ENCODE measurements around the gene ZNF497. TPM values are rescaled to one million over a fixed set of nuclear protein-coding genes. Genes with fewer than 3 reads are reported as not detected.
A peak's percentile ranks its signal among the peaks of the same experiment; 100 is the strongest.

Gene ZNF497
- total RNA-seq, 6 donors from 2014 or later, result 1.5 to 15.7 (median 4.0) TPM

GRCh38 chr19:58366585-58367430 lies 4.3 kb upstream of the ZNF497 start:
- no peak overlapping the region for H3K4me3 ChIP-seq
- WGBS, 2 donors, result 92% methylated on average over 17 to 31 of the region's 32 CpGs
- no peaks in the 10 kb centered on the region for H3K27me3 ChIP-seq
- H3K4me1 ChIP-seq, result peaks cover under 1 to 1% (median under 1%) of the 10 kb centered on the region in 4 donors
- DNase-seq, result no peak
- no peak for ATAC-seq (ENCODE audit: low FRiP score in 2 of 2)
- TF ChIP-seq POLR2AphosphoS5 (IDR thresholded peaks at IDR 0.05) (no peak), POLR2A (IDR thresholded peaks at IDR 0.05) (no peak), EP300 (IDR thresholded peaks at IDR 0.05) (no peak)
- TF ChIP-seq, protein P1, sequence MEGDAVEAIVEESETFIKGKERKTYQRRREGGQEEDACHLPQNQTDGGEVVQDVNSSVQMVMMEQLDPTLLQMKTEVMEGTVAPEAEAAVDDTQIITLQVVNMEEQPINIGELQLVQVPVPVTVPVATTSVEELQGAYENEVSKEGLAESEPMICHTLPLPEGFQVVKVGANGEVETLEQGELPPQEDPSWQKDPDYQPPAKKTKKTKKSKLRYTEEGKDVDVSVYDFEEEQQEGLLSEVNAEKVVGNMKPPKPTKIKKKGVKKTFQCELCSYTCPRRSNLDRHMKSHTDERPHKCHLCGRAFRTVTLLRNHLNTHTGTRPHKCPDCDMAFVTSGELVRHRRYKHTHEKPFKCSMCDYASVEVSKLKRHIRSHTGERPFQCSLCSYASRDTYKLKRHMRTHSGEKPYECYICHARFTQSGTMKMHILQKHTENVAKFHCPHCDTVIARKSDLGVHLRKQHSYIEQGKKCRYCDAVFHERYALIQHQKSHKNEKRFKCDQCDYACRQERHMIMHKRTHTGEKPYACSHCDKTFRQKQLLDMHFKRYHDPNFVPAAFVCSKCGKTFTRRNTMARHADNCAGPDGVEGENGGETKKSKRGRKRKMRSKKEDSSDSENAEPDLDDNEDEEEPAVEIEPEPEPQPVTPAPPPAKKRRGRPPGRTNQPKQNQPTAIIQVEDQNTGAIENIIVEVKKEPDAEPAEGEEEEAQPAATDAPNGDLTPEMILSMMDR (IDR thresholded peaks at IDR 0.05), result no peak
- H3K27ac ChIP-seq, result no peak overlapping the region
- H3K9me3 ChIP-seq, result no peaks in the 10 kb centered on the region
- H3K36me3 ChIP-seq, result no peaks in the 10 kb centered on the region

GRCh38 chr19:58364146-58364545 lies 1.6 kb upstream of the ZNF497 start:
- H3K36me3 ChIP-seq, result no peaks in the 10 kb centered on the region
- ATAC-seq (ENCODE audit: low FRiP score in 2 of 2) (no peak), DNase-seq (no peak)
- TF ChIP-seq EP300 (IDR thresholded peaks at IDR 0.05), result no peak
- TF ChIP-seq, protein P1 (IDR thresholded peaks at IDR 0.05), result no peak
- no peak for TF ChIP-seq POLR2AphosphoS5 (IDR thresholded peaks at IDR 0.05)
- no peak for TF ChIP-seq POLR2A (IDR thresholded peaks at IDR 0.05)
- H3K27me3 ChIP-seq, result no peaks in the 10 kb centered on the region
- H3K27ac ChIP-seq, result no peak overlapping the region
- H3K4me3 ChIP-seq, result no peak overlapping the region
- no peaks in the 10 kb centered on the region for H3K9me3 ChIP-seq
- 71 to 75% methylated on average over 5 of the region's 5 CpGs for WGBS, 2 donors
- peaks cover 5 to 8% (median 7%) of the 10 kb centered on the region in 4 donors for H3K4me1 ChIP-seq

DNA sequence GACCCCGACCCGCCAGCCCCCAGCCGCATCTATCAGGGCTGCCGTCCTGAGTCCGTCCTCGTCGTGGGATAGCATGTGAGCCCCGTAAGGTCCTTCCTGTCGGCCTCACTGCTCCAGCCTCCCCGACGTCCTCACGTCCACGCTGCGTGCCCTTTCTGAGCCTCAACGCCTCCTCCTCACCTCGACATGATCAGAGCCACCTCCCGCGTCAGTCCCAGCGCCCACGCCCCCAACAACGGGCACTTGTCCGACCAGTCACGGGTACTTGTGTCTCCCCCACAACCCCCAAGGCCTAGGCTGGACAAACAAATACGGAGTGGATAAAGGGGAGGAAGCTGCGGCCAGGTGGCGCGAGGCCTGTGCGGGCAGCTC lies 665 bp downstream of the ZNF497 start:
- peaks cover 0 to 4% (median 0%) of the 10 kb centered on the region in 4 donors for H3K27me3 ChIP-seq
- peak overlapping the region; percentile 91 to 95 (median 92) for H3K27ac ChIP-seq
- TF ChIP-seq EP300 (IDR thresholded peaks at IDR 0.05) (no peak), POLR2A (IDR thresholded peaks at IDR 0.05) (no peak), POLR2AphosphoS5 (IDR thresholded peaks at IDR 0.05) (no peak)
- TF ChIP-seq, protein P1 (IDR thresholded peaks at IDR 0.05), result peak in 1 of 6 experiments; percentile 5
- peak; percentile 31 to 89 for DNase-seq
- no peaks in the 10 kb centered on the region for H3K36me3 ChIP-seq
- peak overlapping the region; percentile 48 to 91 (median 70) for H3K4me3 ChIP-seq
- 3 to 4% methylated on average over 19 to 28 of the region's 28 CpGs for WGBS, 2 donors
- H3K4me1 ChIP-seq, result peaks cover 5 to 14% (median 11%) of the 10 kb centered on the region in 4 donors
- H3K9me3 ChIP-seq, result no peaks in the 10 kb centered on the region
- ATAC-seq (ENCODE audit: low FRiP score in 2 of 2), result peak; percentile 39 to 41

DNA sequence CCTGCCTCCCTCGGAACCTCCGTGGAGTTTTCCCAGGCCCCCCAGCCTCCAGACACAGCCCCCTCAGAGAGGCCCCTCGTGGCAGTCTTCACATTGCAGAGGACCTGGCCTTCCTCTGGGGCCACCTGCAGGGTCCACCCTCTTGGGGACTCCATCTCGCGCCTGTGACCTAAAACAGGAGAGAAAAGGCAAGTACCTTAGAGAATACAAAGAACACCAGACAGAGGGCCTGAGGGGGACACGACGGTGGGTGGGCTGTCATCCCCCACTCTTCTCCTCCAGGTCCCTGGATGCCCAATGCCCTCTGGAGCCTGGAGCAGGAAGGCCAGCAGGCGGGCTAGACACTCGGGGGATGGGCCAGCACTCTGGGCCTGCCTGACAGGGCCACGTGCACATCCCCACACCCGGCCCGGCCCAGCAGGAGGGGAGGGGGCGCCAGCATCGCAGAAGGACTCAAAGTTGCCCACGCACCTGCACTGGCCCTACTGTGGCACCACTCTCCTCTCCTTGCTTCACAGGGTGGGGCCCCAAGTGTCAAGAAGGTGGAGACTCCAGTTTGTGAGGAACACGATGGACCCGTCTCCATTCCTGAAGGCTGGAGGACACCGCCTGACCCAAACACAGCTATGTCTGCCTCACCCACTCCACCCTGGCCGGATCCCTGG lies 4.9 kb downstream of the ZNF497 start:
- H3K4me3 ChIP-seq, result no peak overlapping the region
- no peaks in the 10 kb centered on the region for H3K9me3 ChIP-seq
- peaks cover 5 to 26% (median 19%) of the 10 kb centered on the region in 4 donors for H3K4me1 ChIP-seq
- peak in 1 of 2 donors; percentile 71 for DNase-seq
- WGBS, 2 donors, result 81 to 89% methylated on average over 15 to 19 of the region's 19 CpGs
- peaks cover 0 to 8% (median 4%) of the 10 kb centered on the region in 4 donors for H3K27me3 ChIP-seq
- TF ChIP-seq, protein P1 (IDR thresholded peaks at IDR 0.05), result no peak
- TF ChIP-seq POLR2A (IDR thresholded peaks at IDR 0.05), result no peak
- TF ChIP-seq EP300 (IDR thresholded peaks at IDR 0.05), result no peak
- no peak for TF ChIP-seq POLR2AphosphoS5 (IDR thresholded peaks at IDR 0.05)
- no peak overlapping the region for H3K27ac ChIP-seq
- no peak for ATAC-seq (ENCODE audit: low FRiP score in 2 of 2)
- no peaks in the 10 kb centered on the region for H3K36me3 ChIP-seq

Measured in upper lobe of left lung (tissue), 6 donors.